H1 (cell line): ENCODE measurements around the gene P4HA1. TPM values are rescaled to one million over a fixed set of nuclear protein-coding genes. Genes with fewer than 3 reads are reported as not detected.

Experiments used
- CTCF ChIA-PET: fragments of 300-600 bp; sonication (Branson Sonifier 250); formaldehyde crosslinking; loops from one replicate; lab custom pipeline; 2021; ENCODE audit not compliant: partially characterized antibody; lab: Charles Lee
- POLR2A ChIA-PET: fragments of 300-600 bp; sonication (Branson Sonifier 250); formaldehyde crosslinking; loops from one replicate; lab custom pipeline; 2021; ENCODE audit warnings: inconsistent platforms; ENCODE audit not compliant: partially characterized antibody; lab: Charles Lee
- DNase-seq, 2 experiments: peaks; one replicate each; pipeline versions ENCODE4 v3.0.0 to v3.0.0-alpha.2; 2010 to 2022; ENCODE audit warnings: low spot score in 2 of 2, low read depth in 1 of 2, mixed read lengths in 1 of 2
- FAIRE-seq: peaks from 2 replicates; lab custom pipeline; 2011; peaks lifted over from hg19 to GRCh38; lab: Jason Lieb, UNC
- H2AFZ ChIP-seq: 2 replicates; pipeline ENCODE4 v1.8.1; 2012; ENCODE audit warnings: low read length, inconsistent platforms
- H2AK5ac ChIP-seq: 2 replicates; pipeline ENCODE4 v1.6.1; 2013; ENCODE audit warnings: low read depth, low read length
- H2BK120ac ChIP-seq: replicated peaks from 2 replicates; pipeline ENCODE3; 2013; ENCODE audit warnings: low read depth, low read length, inconsistent platforms
- H2BK12ac ChIP-seq: 2 replicates; pipeline ENCODE4 v1.6.1; 2013; ENCODE audit warnings: low read depth, low read length
- H2BK15ac ChIP-seq: 2 replicates; pipeline ENCODE4 v1.6.1; 2013; ENCODE audit warnings: low read length
- H2BK20ac ChIP-seq: 2 replicates; pipeline ENCODE4 v1.6.1; 2013; ENCODE audit warnings: low read length
- H2BK5ac ChIP-seq: 2 replicates; pipeline ENCODE4 v1.6.1; 2013; ENCODE audit warnings: low read depth, low read length
- H3K14ac ChIP-seq: 2 replicates; pipeline ENCODE4 v1.6.1; 2013; ENCODE audit warnings: inconsistent platforms; ENCODE audit not compliant: insufficient read length
- H3K18ac ChIP-seq: 2 replicates; pipeline ENCODE4 v1.6.1; 2013; ENCODE audit warnings: low read length; ENCODE audit errors: extremely low read depth
- H3K23ac ChIP-seq: 2 replicates; pipeline ENCODE4 v1.6.1; 2013; ENCODE audit warnings: inconsistent platforms; ENCODE audit not compliant: insufficient read length
- H3K23me2 ChIP-seq: 2 replicates; pipeline ENCODE4 v1.6.1; 2013; ENCODE audit warnings: low read depth, low read length
- H3K27ac ChIP-seq: 2 replicates; pipeline ENCODE4 v1.6.1; 2011; ENCODE audit warnings: low read depth, low read length, inconsistent platforms
- H3K27me3 ChIP-seq, 4 experiments: replicated peaks in 1 of 4; 1 replicate in 1 of 4; 2 replicates in 3 of 4; pipeline versions ENCODE4 v1.6.1 to v1.8.1; 2011 to 2013; ENCODE audit warnings: low read length in 3 of 4, mild to moderate bottlenecking in 3 of 4, inconsistent platforms in 2 of 4, mixed read lengths in 2 of 4, moderate library complexity in 1 of 4; ENCODE audit not compliant: control insufficient read depth in 3 of 4, insufficient read depth in 3 of 4; ENCODE audit errors: extremely low read depth in 1 of 4
- H3K36me3 ChIP-seq, 4 experiments: 2 replicates each; pipeline versions ENCODE4 v1.6.1 to v1.8.1; 2011 to 2013; ENCODE audit warnings: mild to moderate bottlenecking in 4 of 4, low read length in 3 of 4, moderate library complexity in 2 of 4, control low read depth in 1 of 4, inconsistent platforms in 1 of 4; ENCODE audit not compliant: insufficient read depth in 4 of 4, control insufficient read depth in 2 of 4
- H3K4ac ChIP-seq: replicated peaks from 2 replicates; pipeline ENCODE3; 2013; ENCODE audit warnings: low read length, low read depth, mixed read lengths, inconsistent platforms; ENCODE audit not compliant: insufficient read length
- H3K4me1 ChIP-seq, 4 experiments: replicated peaks in 1 of 4; 1 replicate in 1 of 4; 2 replicates in 3 of 4; pipeline versions ENCODE4 v1.6.1 to v1.8.1; 2011 to 2013; ENCODE audit warnings: low read length in 3 of 4, inconsistent platforms in 2 of 4, mixed read lengths in 1 of 4; ENCODE audit not compliant: insufficient read depth in 4 of 4, control insufficient read depth in 3 of 4
- H3K4me2 ChIP-seq, 2 experiments: 2 replicates each; pipeline versions ENCODE4 v1.6.1 to v1.8.1; 2011 to 2013; ENCODE audit warnings: low read depth in 2 of 2, low read length in 2 of 2, control low read depth in 1 of 2, inconsistent platforms in 1 of 2, mild to moderate bottlenecking in 1 of 2; ENCODE audit not compliant: insufficient read depth in 1 of 2
- H3K4me3 ChIP-seq, 4 experiments: fragments of 200-600, 300-600 bp in 1 of 4; sonication (generic), shearing (Covaris generic), sonication (Bioruptor Twin) in 1 of 4; 2 replicates each; pipeline versions ENCODE4 v1.5.1 to v1.8.1; 2011 to 2016; ENCODE audit warnings: low read length in 4 of 4, low read depth in 3 of 4, control low read depth in 2 of 4, inconsistent platforms in 2 of 4, mild to moderate bottlenecking in 2 of 4, mixed read lengths in 1 of 4, moderate library complexity in 1 of 4; ENCODE audit not compliant: insufficient read depth in 2 of 4; ENCODE audit errors: extremely low read depth in 1 of 4
- H3K56ac ChIP-seq: replicated peaks from 2 replicates; pipeline ENCODE3; 2013; ENCODE audit warnings: low read depth, mild to moderate bottlenecking, mixed read lengths, low read length, inconsistent platforms; ENCODE audit not compliant: insufficient read length
- H3K79me1 ChIP-seq: 2 replicates; pipeline ENCODE4 v1.6.1; 2013; ENCODE audit warnings: low read depth, low read length, control low read depth
- H3K79me2 ChIP-seq, 2 experiments: 2 replicates each; pipeline versions ENCODE4 v1.6.1 to v1.8.1; 2012 to 2013; ENCODE audit warnings: low read length in 2 of 2, mild to moderate bottlenecking in 2 of 2, inconsistent platforms in 1 of 2; ENCODE audit not compliant: insufficient read depth in 2 of 2, control insufficient read depth in 1 of 2
- H3K9ac ChIP-seq, 4 experiments: replicated peaks in 1 of 4; 1 replicate in 1 of 4; 2 replicates in 3 of 4; pipeline versions ENCODE4 v1.6.1 to v1.8.1; 2011 to 2013; ENCODE audit warnings: low read depth in 3 of 4, low read length in 3 of 4, control low read depth in 2 of 4, mild to moderate bottlenecking in 2 of 4, moderate library complexity in 2 of 4, inconsistent platforms in 1 of 4; ENCODE audit errors: extremely low read depth in 1 of 4
- H3K9me3 ChIP-seq, 2 experiments: 2 replicates each; pipeline versions ENCODE4 v1.6.1 to v1.8.1; 2012 to 2013; ENCODE audit warnings: mild to moderate bottlenecking in 2 of 2, moderate library complexity in 2 of 2, control low read depth in 1 of 2, inconsistent platforms in 1 of 2, low read depth in 1 of 2, low read length in 1 of 2, mixed read lengths in 1 of 2; ENCODE audit not compliant: insufficient read depth in 2 of 2
- H4K20me1 ChIP-seq, 2 experiments: replicated peaks in 1 of 2; 2 replicates each; pipeline versions ENCODE3 to v1.8.1; 2011 to 2013; ENCODE audit warnings: inconsistent platforms in 2 of 2, low read length in 2 of 2, mild to moderate bottlenecking in 1 of 2; ENCODE audit not compliant: insufficient read depth in 2 of 2, control insufficient read depth in 1 of 2
- H4K5ac ChIP-seq: 2 replicates; pipeline ENCODE4 v1.6.1; 2013; ENCODE audit warnings: low read length, low read depth, mixed read lengths, inconsistent platforms; ENCODE audit not compliant: insufficient read length
- H4K8ac ChIP-seq: 2 replicates; pipeline ENCODE4 v1.8.0; 2013; ENCODE audit warnings: mild to moderate bottlenecking, moderate library complexity, low read length, inconsistent platforms; ENCODE audit not compliant: insufficient read depth; ENCODE audit errors: extremely low read depth
- H4K91ac ChIP-seq: replicated peaks from 2 replicates; pipeline ENCODE3; 2013; ENCODE audit warnings: low read length, mixed read lengths, inconsistent platforms; ENCODE audit not compliant: insufficient read length
- BCL11A ChIP-seq, 2 experiments: IDR thresholded peaks; one replicate each; pipeline ENCODE4 v1.6.1; 2011; ENCODE audit warnings: low read depth in 2 of 2, low read length in 2 of 2, mild to moderate bottlenecking in 2 of 2
- CEBPB ChIP-seq: IDR thresholded peaks from 2 replicates; pipeline ENCODE4 v1.6.1; 2012; ENCODE audit warnings: low read depth, low read length
- EGR1 ChIP-seq: IDR thresholded peaks from 2 replicates; pipeline ENCODE4 v1.6.1; 2011; ENCODE audit warnings: low read depth, low read length, borderline replicate concordance
- NRF1 ChIP-seq: IDR thresholded peaks from 2 replicates; pipeline ENCODE4 v1.6.1; 2011; ENCODE audit warnings: mild to moderate bottlenecking, low read depth, low read length, improper control_type of control experiment
- POLR2AphosphoS5 ChIP-seq: IDR thresholded peaks from 2 replicates; pipeline ENCODE4 v1.6.1; 2011; ENCODE audit warnings: low read depth, low read length
- RBBP5 ChIP-seq: IDR thresholded peaks from 2 replicates; pipeline ENCODE4 v1.7.1; 2012; ENCODE audit warnings: low read depth, mild to moderate bottlenecking, inconsistent platforms, low read length, moderate library complexity, borderline replicate concordance
- SAP30 ChIP-seq: fragments of 300-600 bp; sonication (generic); IDR thresholded peaks from 2 replicates; pipeline ENCODE4 v1.7.1; 2012; ENCODE audit warnings: low read length, moderate library complexity, mild to moderate bottlenecking, inconsistent platforms; ENCODE audit not compliant: insufficient read depth, insufficient replicate concordance
- SP4 ChIP-seq: IDR thresholded peaks from 2 replicates; pipeline ENCODE4 v1.6.1; 2012; ENCODE audit warnings: low read length, inconsistent platforms
- WGBS, 2 experiments: shearing (Covaris generic) in 1 of 2; methylation state at CpG; one replicate each; pipeline versions ENCODE4 v1.1.6 to v1.1.7; 2013 to 2015; ENCODE audit warnings: low lambda C conversion rate in 2 of 2, mixed read lengths in 2 of 2, inconsistent platforms in 1 of 2, low coverage in 1 of 2, missing lambda C conversion rate in 1 of 2; ENCODE audit not compliant: insufficient replicate concordance in 2 of 2, insufficient coverage in 1 of 2, insufficient read length in 1 of 2; ENCODE audit errors: extremely low coverage in 1 of 2, missing lambda C conversion rate in 1 of 2; 5-methylcytosine and 5-hydroxymethylcytosine counted together
- polyA plus RNA-seq, 7 experiments: library from polyadenylated mRNA; depleted of rRNA in 3 of 7; stranded (reverse) in 5 of 7; unstranded in 2 of 7; fragments of >200 nt in 5 of 7; fragments of 200-250 nt in 2 of 7; gene quantifications; 1 replicate in 5 of 7; 2 replicates in 1 of 7; 4 replicates in 1 of 7; pipeline versions ENCODE4 v1.2.1 to v1.2.3, GENCODE V29; 2011 to 2013; ENCODE audit warnings: missing spikeins in 2 of 7, mixed read lengths in 2 of 7
- total RNA-seq: library from RNA; stranded (reverse); fragmentation: NEBNext Ultra II Directional; extraction: Animal tissue kit (Norgen Biotek cat#: 25700); gene quantifications from 2 replicates; pipeline ENCODE4 v1.2.1, GENCODE V29; 2021

Gene P4HA1
- total and polyA plus RNA-seq, 2 of the 8 experiments (the other 6 are each of a cell fraction or from before 2014, with no cell fraction given): 12.0 to 25.7 TPM

- no peaks in the 10 kb centered on the region for H4K20me1 ChIP-seq
- FAIRE-seq (no peak), DNase-seq (no peak)
- H3K79me2 ChIP-seq: peaks cover 0 to 38% of the 10 kb centered on the region in 2 experiments; a peak in 3 of 4 replicates
- H3K27ac ChIP-seq: no peak overlapping the region
- no peak overlapping the region for H3K4ac ChIP-seq
- no peak overlapping the region for H3K23ac ChIP-seq
- H4K5ac ChIP-seq: no peak overlapping the region
- no peak overlapping the region for H2BK15ac ChIP-seq
- peaks cover 0 to 2% (median 0%) of the 10 kb centered on the region in 4 experiments; a peak in 1 of 7 replicates for H3K4me1 ChIP-seq
- no peak overlapping the region for H3K4me2 ChIP-seq
- no peak for TF ChIP-seq CEBPB
- no peak for TF ChIP-seq SP4
- TF ChIP-seq RBBP5: no peak
- TF ChIP-seq SAP30: no peak
- no peak for TF ChIP-seq BCL11A (IDR thresholded peaks at IDR 0.05; ENCODE audit: low read depth in 2 of 2, low read length in 2 of 2)
- TF ChIP-seq POLR2AphosphoS5: no peak
- TF ChIP-seq NRF1: no peak
- no peak for TF ChIP-seq EGR1
- H2AK5ac ChIP-seq: no peak overlapping the region
- no peak overlapping the region for H2BK20ac ChIP-seq
- H3K23me2 ChIP-seq: no peaks in the 10 kb centered on the region; the same call in 1 of the 2 replicates
- no peaks in the 10 kb centered on the region for H3K36me3 ChIP-seq
- H3K18ac ChIP-seq: no peak overlapping the region
- no peak overlapping the region for H3K9ac ChIP-seq
- H2BK5ac ChIP-seq: no peak overlapping the region
- H4K91ac ChIP-seq: no peak overlapping the region
- no peak overlapping the region for H2AFZ ChIP-seq
- whole genome bisulfite sequencing, 2 experiments: 94% methylated on average over 3 of the region's 3 CpGs; no CpG with 5 or more reads in 1 of the 2 experiments
- H3K56ac ChIP-seq: no peak overlapping the region
- H3K9me3 ChIP-seq: no peaks in the 10 kb centered on the region
- H3K4me3 ChIP-seq: no peak overlapping the region
- H3K14ac ChIP-seq: no peak overlapping the region
- H2BK12ac ChIP-seq: no peak overlapping the region
- ChIA-PET CTCF (interaction anchor here (0.6 to 1.5 kb wide), 3 partner anchors 18 to 782 kb away, joined by 3 to 5 read pairs (median 4); partner anchors contain the start of gene NUDT13), POLR2A (no interaction called here)
- no peak overlapping the region for H4K8ac ChIP-seq
- no peak overlapping the region for H2BK120ac ChIP-seq
- H3K27me3 ChIP-seq: no peaks in the 10 kb centered on the region
- H3K79me1 ChIP-seq: peaks cover 4% of the 10 kb centered on the region; the same call in 1 of the 2 replicates
Measured at GRCh38 chr10:73092830-73093229, 3.8 kb downstream of the P4HA1 start.
